Stimulated activated CD4-positive, alpha-beta T cell treated with anti-CD3 and anti-CD28 coated beads, Interleukin-2, amount 100 ng/mL, for 24 hours (primary cell): Measurements from ENCODE around the gene SMAD3.

ENCODE experiments used
- DNase-seq, 2 donors: peaks; one replicate each; pipeline ENCODE4 v3.0.0-alpha.2; 2020

The SMAD3 gene

GRCh38 chr15:67172172-67172571, 106.8 kb downstream of the SMAD3 start:
- DNase-seq, result peak in 1 of 2 donors; percentile 29

- DNase-seq, result no peak
Observed at GRCh38 chr15:67173005-67173404, 107.6 kb downstream of the SMAD3 start.

GRCh38 chr15:67173786-67174185, 108.4 kb downstream of the SMAD3 start:
- DNase-seq, result no peak

GRCh38 chr15:67174446-67174845, 109.0 kb downstream of the SMAD3 start:
- DNase-seq, result no peak

- DNase-seq, result peak; percentile 44 to 50
Observed at GRCh38 chr15:67174864-67175573, 109.6 kb downstream of the SMAD3 start.

GRCh38 chr15:67175643-67176071, 110.3 kb downstream of the SMAD3 start:
- DNase-seq, result no peak

GRCh38 chr15:67176195-67176971, 111.0 kb downstream of the SMAD3 start:
- DNase-seq, result no peak

GRCh38 chr15:67177752-67178151, 112.3 kb downstream of the SMAD3 start:
- DNase-seq, result no peak

GRCh38 chr15:67178569-67179210, 113.3 kb downstream of the SMAD3 start:
- DNase-seq, result no peak

GRCh38 chr15:67179411-67179995, 114.1 kb downstream of the SMAD3 start:
- DNase-seq, result no peak

- no peak for DNase-seq
Observed at GRCh38 chr15:67180035-67180434, 114.6 kb downstream of the SMAD3 start.

GRCh38 chr15:67180514-67181191, 115.3 kb downstream of the SMAD3 start:
- no peak for DNase-seq

- DNase-seq, result no peak
Observed at GRCh38 chr15:67181221-67181639, 115.8 kb downstream of the SMAD3 start.

GRCh38 chr15:67183443-67184169, 118.2 kb downstream of the SMAD3 start:
- DNase-seq, result no peak

GRCh38 chr15:67184208-67184925, 119.0 kb downstream of the SMAD3 start:
- no peak for DNase-seq

- DNase-seq, result no peak
Observed at GRCh38 chr15:67185051-67185450, 119.6 kb downstream of the SMAD3 start.

GRCh38 chr15:67185621-67186225, 120.3 kb downstream of the SMAD3 start:
- DNase-seq, result no peak

- no peak for DNase-seq
Observed at GRCh38 chr15:67186226-67186649, 120.8 kb downstream of the SMAD3 start.

- DNase-seq, result no peak
Observed at GRCh38 chr15:67186688-67187087, 121.3 kb downstream of the SMAD3 start.

- DNase-seq, result no peak
Observed at GRCh38 chr15:67187351-67187854, 122.0 kb downstream of the SMAD3 start.
